K562 (cell line): ENCODE results near the gene OR6F1. TPM values are rescaled to one million over a fixed set of nuclear protein-coding genes. Genes with fewer than 3 reads are reported as not detected.

ENCODE experiments used
- ATAC-seq: fragments of 200-7000 bp; cut with Tn5 transposase; 3 replicates; pipeline ENCODE4 v1.9.1; 2020; ENCODE audit warnings: moderate library complexity
- BruUV-seq: library from RNA; stranded (reverse); fragments of 400-500 nt; replicated peaks from 2 replicates; lab custom pipeline; 2021; lab: Mats Ljungman, UMichigan
- CTCF ChIA-PET: fragments of 300-600 bp; formaldehyde crosslinking; extraction: SDS; loops from one replicate; lab custom pipeline; 2021; ENCODE audit warnings: low intra/inter-chr PET ratio; lab: Yijun Ruan, JAX
- POLR2A ChIA-PET: fragments of 300-600, 350-650 bp; sonication (Branson Sonifier 250); formaldehyde crosslinking; extraction: SDS; loops from one replicate; lab custom pipeline; 2021; ENCODE audit warnings: antibody characterized with exemption, inconsistent platforms; lab: Yijun Ruan, JAX
- DNase-seq, 4 experiments: peaks; one replicate each; pipeline versions ENCODE4 v3.0.0 to v3.0.0-alpha.2; 2011 to 2018; ENCODE audit warnings: low spot score in 3 of 4, mixed read lengths in 3 of 4; ENCODE audit errors: extremely low read depth in 1 of 4
- FAIRE-seq: peaks from 2 replicates; lab custom pipeline; 2011; peaks lifted over from hg19 to GRCh38; lab: Jason Lieb, UNC
- H2AFZ ChIP-seq: 2 replicates; pipeline ENCODE4 v1.6.0; 2011; ENCODE audit warnings: low read depth, low read length, control low read depth, inconsistent platforms
- H3K27ac ChIP-seq: fragments of 200-600 bp; 3 replicates; pipeline ENCODE4 v1.8.0; 2011; ENCODE audit warnings: low read depth, mild to moderate bottlenecking, control low read depth, inconsistent platforms, low read length, moderate library complexity, mixed read lengths; ENCODE audit errors: extremely low read depth
- H3K27me3 ChIP-seq, 2 experiments: fragments of 300-600 bp in 1 of 2; 2 replicates in 1 of 2; 3 replicates in 1 of 2; pipeline versions ENCODE4 v1.6.0 to v1.8.0; 2011; ENCODE audit warnings: inconsistent platforms in 2 of 2, low read length in 2 of 2, mild to moderate bottlenecking in 1 of 2, mixed read lengths in 1 of 2, moderate library complexity in 1 of 2; ENCODE audit not compliant: control insufficient read depth in 2 of 2, insufficient read depth in 2 of 2
- H3K36me3 ChIP-seq: fragments of 300-600 bp; 3 replicates; pipeline ENCODE4 v1.8.0; 2011; ENCODE audit warnings: mild to moderate bottlenecking, low read length, inconsistent platforms; ENCODE audit not compliant: control insufficient read depth, insufficient read depth
- H3K4me1 ChIP-seq, 2 experiments: fragments of 200-600 bp in 1 of 2; replicated peaks in 1 of 2; 2 replicates in 1 of 2; 3 replicates in 1 of 2; pipeline versions ENCODE4 v1.5.1 to v1.8.0; 2011; ENCODE audit warnings: inconsistent platforms in 2 of 2, low read length in 2 of 2, mild to moderate bottlenecking in 1 of 2, mixed read lengths in 1 of 2, moderate library complexity in 1 of 2; ENCODE audit not compliant: control insufficient read depth in 2 of 2, insufficient read depth in 2 of 2
- H3K4me2 ChIP-seq: 2 replicates; pipeline ENCODE4 v1.6.1; 2011; ENCODE audit warnings: low read length, control low read depth, inconsistent platforms, mixed read lengths; ENCODE audit not compliant: insufficient read depth
- H3K4me3 ChIP-seq: fragments of 200-600 bp; sonication (generic), shearing (Covaris generic); 2 replicates; pipeline ENCODE4 v1.5.1; 2016; ENCODE audit warnings: control low read depth, inconsistent platforms
- H3K79me2 ChIP-seq: fragments of 200-600 bp; 3 replicates; pipeline ENCODE4 v1.8.0; 2011; ENCODE audit warnings: low read length, inconsistent platforms; ENCODE audit not compliant: control insufficient read depth, insufficient read depth
- H3K9ac ChIP-seq, 2 experiments: 2 replicates each; pipeline versions ENCODE4 v1.6.0 to v1.6.1; 2011; ENCODE audit warnings: low read depth in 2 of 2, low read length in 2 of 2, control low read depth in 1 of 2, inconsistent platforms in 1 of 2, mild to moderate bottlenecking in 1 of 2, mixed read lengths in 1 of 2; ENCODE audit not compliant: insufficient read depth in 1 of 2
- H3K9me1 ChIP-seq: one replicate; pipeline ENCODE4 v1.6.0; 2011; ENCODE audit warnings: inconsistent platforms, mild to moderate bottlenecking, low read length, moderate library complexity; ENCODE audit not compliant: control insufficient read depth, insufficient read depth
- H3K9me3 ChIP-seq: replicated peaks from 2 replicates; pipeline ENCODE4 v1.5.1; 2011; ENCODE audit warnings: low read depth, low read length, inconsistent platforms; ENCODE audit not compliant: control insufficient read depth, insufficient read depth
- H4K20me1 ChIP-seq: replicated peaks from 2 replicates; pipeline ENCODE4 v1.6.1; 2011; ENCODE audit warnings: low read length, inconsistent platforms, mixed read lengths; ENCODE audit not compliant: control insufficient read depth, insufficient read depth
- GABPA ChIP-seq: fragments of 200-800 bp; sonication (Bioruptor generic); conservative IDR thresholded peaks from 2 replicates; pipeline ENCODE4 v1.6.1; 2016; ENCODE audit warnings: low read depth, missing genetic modification characterization, missing compliant biosample characterization
- ZNF212 ChIP-seq: fragments of 450-650 bp; formaldehyde crosslinking; IDR thresholded peaks from 2 replicates; pipeline ENCODE4 v1.4.0; 2020; ENCODE audit warnings: mild to moderate bottlenecking
- WGBS: fragments of 100-300 bp; shearing (Covaris generic); methylation state at CpG from one replicate; pipeline ENCODE4 v1.1.6; 2016; ENCODE audit warnings: low coverage, mixed read lengths; ENCODE audit not compliant: insufficient coverage; ENCODE audit errors: missing lambda C conversion rate; 5-methylcytosine and 5-hydroxymethylcytosine counted together
- in situ Hi-C: fragments of 300-500 bp; cut with MboI; formaldehyde crosslinking; loops from 4 replicates; pipeline ENCODE4 v1.15.0; 2018; ENCODE audit warnings: inconsistent platforms, mixed read lengths
- intact Hi-C: fragments of 100-400 bp; cut with micrococcal nuclease; formaldehyde crosslinking; loops from 2 replicates; pipeline ENCODE4 v1.14.2; 2022
- polyA plus RNA-seq, 8 experiments: library from polyadenylated mRNA; depleted of rRNA in 4 of 8; stranded (reverse) in 5 of 8; unstranded in 3 of 8; fragments of >200 nt; fragmentation: Nextera tagmentation in 2 of 8; fragmentation: Illumina TruSeq in 1 of 8; extraction: Ambion mirVana in 2 of 8; extraction: Trizol in 1 of 8; gene quantifications; 2 replicates each; pipeline versions ENCODE4 v1.2.1 to v1.2.3, GENCODE V29; 2011 to 2014; ENCODE audit warnings: inconsistent platforms in 1 of 8, missing spikeins in 1 of 8
- total RNA-seq, 7 experiments: library from RNA; depleted of rRNA in 6 of 7; stranded (reverse); fragments of >200 nt in 6 of 7; fragmentation: Illumina TruSeq in 2 of 7; extraction: Trizol in 2 of 7; gene quantifications; 2 replicates each; pipeline versions ENCODE4 v1.2.1 to v1.2.3, GENCODE V29; 2011 to 2021; ENCODE audit warnings: low replicate concordance in 1 of 7
- TF ChIP-seq, protein P1 (sequence below), 3 experiments: IDR thresholded peaks in 2 of 3; conservative IDR thresholded peaks in 1 of 3; 2 replicates each; pipeline ENCODE4 v1.5.1; 2011 to 2012; ENCODE audit warnings: low read length in 3 of 3, mild to moderate bottlenecking in 3 of 3, control low read depth in 2 of 3, improper control_type of control experiment in 1 of 3, inconsistent platforms in 1 of 3, low read depth in 1 of 3, mixed read lengths in 1 of 3, moderate library complexity in 1 of 3; ENCODE audit not compliant: insufficient read depth in 2 of 3

OR6F1 gene
- total and polyA plus RNA-seq, 9 of the 15 experiments (the other 6 are each of a cell fraction or from before 2014, with no cell fraction given): not detected

DNA sequence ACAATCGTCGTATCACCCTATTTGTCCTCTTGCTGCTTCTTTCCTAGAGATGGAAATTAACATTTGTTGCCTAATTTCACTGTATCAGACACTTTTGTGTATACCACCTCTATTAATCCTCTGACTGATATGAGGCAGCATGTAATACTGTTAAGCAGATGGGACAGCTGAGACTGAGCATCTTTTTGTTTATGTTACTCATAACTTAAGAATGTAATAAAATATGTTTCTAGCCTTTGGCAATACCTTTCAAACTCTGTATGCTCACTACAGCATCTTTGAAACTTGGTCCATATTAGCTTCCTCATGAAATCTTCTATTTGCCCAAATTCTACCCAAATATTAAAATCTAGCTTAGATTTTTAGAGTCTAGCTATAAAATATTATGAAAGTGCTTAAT lies 24.3 kb upstream of the OR6F1 start:
- FAIRE-seq: no peak
- CTCF ChIA-PET: no interaction called here

More for the DNA sequence above, 24.3 kb upstream of the OR6F1 start:
- Histone ChIP-seq H3K9me3 (no peaks in the 10 kb centered on the region), H3K27me3 (no peaks in the 10 kb centered on the region), H3K27ac (no peak overlapping the region), H3K9ac (no peak overlapping the region), H3K79me2 (no peaks in the 10 kb centered on the region), H3K9me1 (no peaks in the 10 kb centered on the region), H3K4me1 (no peaks in the 10 kb centered on the region), H3K36me3 (no peaks in the 10 kb centered on the region), H2AFZ (no peak overlapping the region), H3K4me2 (no peak overlapping the region), H3K4me3 (no peak overlapping the region), H4K20me1 (no peaks in the 10 kb centered on the region)
- in situ Hi-C loops (no loop called here), intact Hi-C loops (no loop called here)
- DNase-seq (no peak), ATAC-seq (no peak)
- TF ChIP-seq GABPA (no peak), ZNF212 (CRISPR knock-in tag) (no peak)
- TF ChIP-seq, protein P1, sequence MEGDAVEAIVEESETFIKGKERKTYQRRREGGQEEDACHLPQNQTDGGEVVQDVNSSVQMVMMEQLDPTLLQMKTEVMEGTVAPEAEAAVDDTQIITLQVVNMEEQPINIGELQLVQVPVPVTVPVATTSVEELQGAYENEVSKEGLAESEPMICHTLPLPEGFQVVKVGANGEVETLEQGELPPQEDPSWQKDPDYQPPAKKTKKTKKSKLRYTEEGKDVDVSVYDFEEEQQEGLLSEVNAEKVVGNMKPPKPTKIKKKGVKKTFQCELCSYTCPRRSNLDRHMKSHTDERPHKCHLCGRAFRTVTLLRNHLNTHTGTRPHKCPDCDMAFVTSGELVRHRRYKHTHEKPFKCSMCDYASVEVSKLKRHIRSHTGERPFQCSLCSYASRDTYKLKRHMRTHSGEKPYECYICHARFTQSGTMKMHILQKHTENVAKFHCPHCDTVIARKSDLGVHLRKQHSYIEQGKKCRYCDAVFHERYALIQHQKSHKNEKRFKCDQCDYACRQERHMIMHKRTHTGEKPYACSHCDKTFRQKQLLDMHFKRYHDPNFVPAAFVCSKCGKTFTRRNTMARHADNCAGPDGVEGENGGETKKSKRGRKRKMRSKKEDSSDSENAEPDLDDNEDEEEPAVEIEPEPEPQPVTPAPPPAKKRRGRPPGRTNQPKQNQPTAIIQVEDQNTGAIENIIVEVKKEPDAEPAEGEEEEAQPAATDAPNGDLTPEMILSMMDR (IDR thresholded peaks at IDR 0.05 in 2 of 3, conservative IDR thresholded peaks at IDR 0.05 in 1 of 3; ENCODE audit: insufficient read depth in 2 of 3, low read depth in 1 of 3, low read length in 3 of 3): no peak
- 0% methylated on average over 2 of the region's 2 CpGs for WGBS
- no TSS peak for BruUV-seq
- POLR2A ChIA-PET: no interaction called here
